ENCODE data around the gene SAPCD2. TPM values are rescaled to one million over a fixed set of nuclear protein-coding genes. Genes with fewer than 3 reads are reported as not detected.
"Not testable (repeated sequence)": the region's sequence is repeated elsewhere in the genome, so short reads cannot be mapped to it uniquely, and the experiment has no call there.

The SAPCD2 gene
- total and polyA plus RNA-seq, 4 donors = 5.0 to 19.0 (median 15.5) TPM

- Histone ChIP-seq H3K9me3 (ENCODE audit: control insufficient read depth, insufficient read depth, low read length) (no peaks in the 10 kb centered on the region), H3K4me1 (ENCODE audit: control insufficient read depth, insufficient read depth, low read length) (peaks cover 25% of the 10 kb centered on the region), H3K27ac (ENCODE audit: low read depth, low read length) (no peak overlapping the region), H3K27me3 (ENCODE audit: control insufficient read depth, insufficient read depth, low read length) (no peaks in the 10 kb centered on the region), H3K4me3 (ENCODE audit: low read depth, low read length) (no peak overlapping the region), H3K36me3 (ENCODE audit: control insufficient read depth, insufficient read depth, low read length) (peaks cover 34% of the 10 kb centered on the region)
- 64% methylated on average over 10 of the region's 15 CpGs for WGBS (ENCODE audit: insufficient coverage)
- DNase-seq (ENCODE audit: low read depth in 4 of 6, low spot score in 6 of 6) = no peak
Measured at GRCh38 chr9:137034039-137034708, 36.2 kb downstream of the SAPCD2 start.

GRCh38 chr9:137033481-137033880 is 36.9 kb downstream of the SAPCD2 start:
- peaks cover 27% of the 10 kb centered on the region for H3K36me3 ChIP-seq (ENCODE audit: control insufficient read depth, insufficient read depth, low read length)
- not testable (repeated sequence) for H3K27me3 ChIP-seq (ENCODE audit: control insufficient read depth, insufficient read depth, low read length); H3K4me3 ChIP-seq (ENCODE audit: low read depth, low read length); DNase-seq (ENCODE audit: low read depth in 4 of 6, low spot score in 6 of 6); H3K9me3 ChIP-seq (ENCODE audit: control insufficient read depth, insufficient read depth, low read length); H3K27ac ChIP-seq (ENCODE audit: low read depth, low read length)
- WGBS (ENCODE audit: insufficient coverage) = 97% methylated on average over 5 of the region's 5 CpGs
- H3K4me1 ChIP-seq (ENCODE audit: control insufficient read depth, insufficient read depth, low read length) = peaks cover 32% of the 10 kb centered on the region

GRCh38 chr9:137032858-137033257 is 37.5 kb downstream of the SAPCD2 start:
- no peaks in the 10 kb centered on the region for H3K27me3 ChIP-seq (ENCODE audit: control insufficient read depth, insufficient read depth, low read length)
- H3K4me1 ChIP-seq (ENCODE audit: control insufficient read depth, insufficient read depth, low read length) = peaks cover 33% of the 10 kb centered on the region
- H3K27ac ChIP-seq (ENCODE audit: low read depth, low read length) = no peak overlapping the region
- peaks cover 23% of the 10 kb centered on the region for H3K36me3 ChIP-seq (ENCODE audit: control insufficient read depth, insufficient read depth, low read length)
- 80% methylated on average over 8 of the region's 10 CpGs for WGBS (ENCODE audit: insufficient coverage)
- no peaks in the 10 kb centered on the region for H3K9me3 ChIP-seq (ENCODE audit: control insufficient read depth, insufficient read depth, low read length)
- H3K4me3 ChIP-seq (ENCODE audit: low read depth, low read length) = no peak overlapping the region
- no peak for DNase-seq (ENCODE audit: low read depth in 4 of 6, low spot score in 6 of 6)

- DNase-seq (ENCODE audit: low read depth in 4 of 6, low spot score in 6 of 6) = no peak
- H3K36me3 ChIP-seq (ENCODE audit: control insufficient read depth, insufficient read depth, low read length) = peaks cover 15% of the 10 kb centered on the region
- peaks cover 39% of the 10 kb centered on the region for H3K4me1 ChIP-seq (ENCODE audit: control insufficient read depth, insufficient read depth, low read length)
- H3K4me3 ChIP-seq (ENCODE audit: low read depth, low read length) = no peak within 1 kb of the TSS
- 58% methylated on average over 16 of the region's 16 CpGs for WGBS (ENCODE audit: insufficient coverage)
- H3K9me3 ChIP-seq (ENCODE audit: control insufficient read depth, insufficient read depth, low read length) = no peaks in the 10 kb centered on the region
- H3K27ac ChIP-seq (ENCODE audit: low read depth, low read length) = no peak within 1 kb of the TSS
- H3K27me3 ChIP-seq (ENCODE audit: control insufficient read depth, insufficient read depth, low read length) = no peaks in the 10 kb centered on the region
Measured at GRCh38 chr9:137031904-137032640, 38.3 kb downstream of the SAPCD2 start, which contains the start of gene FUT7. TSS of gene FUT7 (minus strand) at chr9:137032088. CDS start at chr9:137031991, 97 bp downstream.

GRCh38 chr9:137030538-137031527 is 39.5 kb downstream of the SAPCD2 start:
- DNase-seq (ENCODE audit: low read depth in 4 of 6, low spot score in 6 of 6) = no peak
- H3K4me3 ChIP-seq (ENCODE audit: low read depth, low read length) = no peak overlapping the region
- H3K27ac ChIP-seq (ENCODE audit: low read depth, low read length) = no peak overlapping the region
- peaks cover 9% of the 10 kb centered on the region for H3K36me3 ChIP-seq (ENCODE audit: control insufficient read depth, insufficient read depth, low read length)
- peaks cover 51% of the 10 kb centered on the region for H3K4me1 ChIP-seq (ENCODE audit: control insufficient read depth, insufficient read depth, low read length)
- H3K27me3 ChIP-seq (ENCODE audit: control insufficient read depth, insufficient read depth, low read length) = no peaks in the 10 kb centered on the region
- H3K9me3 ChIP-seq (ENCODE audit: control insufficient read depth, insufficient read depth, low read length) = no peaks in the 10 kb centered on the region
- WGBS (ENCODE audit: insufficient coverage) = 86% methylated on average over 64 of the region's 65 CpGs

GRCh38 chr9:137030006-137030405 is 40.4 kb downstream of the SAPCD2 start:
- Histone ChIP-seq H3K27ac (ENCODE audit: low read depth, low read length) (no peak overlapping the region), H3K4me3 (ENCODE audit: low read depth, low read length) (no peak overlapping the region), H3K27me3 (ENCODE audit: control insufficient read depth, insufficient read depth, low read length) (no peaks in the 10 kb centered on the region), H3K36me3 (ENCODE audit: control insufficient read depth, insufficient read depth, low read length) (peaks cover 18% of the 10 kb centered on the region), H3K9me3 (ENCODE audit: control insufficient read depth, insufficient read depth, low read length) (no peaks in the 10 kb centered on the region), H3K4me1 (ENCODE audit: control insufficient read depth, insufficient read depth, low read length) (peaks cover 52% of the 10 kb centered on the region)
- 79% methylated on average over 15 of the region's 15 CpGs for WGBS (ENCODE audit: insufficient coverage)
- DNase-seq (ENCODE audit: low read depth in 4 of 6, low spot score in 6 of 6) = no peak

GRCh38 chr9:137029058-137029936 is 41.1 kb downstream of the SAPCD2 start:
- H3K36me3 ChIP-seq (ENCODE audit: control insufficient read depth, insufficient read depth, low read length) = peaks cover 22% of the 10 kb centered on the region
- H3K4me1 ChIP-seq (ENCODE audit: control insufficient read depth, insufficient read depth, low read length) = peaks cover 51% of the 10 kb centered on the region
- no peaks in the 10 kb centered on the region for H3K27me3 ChIP-seq (ENCODE audit: control insufficient read depth, insufficient read depth, low read length)
- DNase-seq (ENCODE audit: low read depth in 4 of 6, low spot score in 6 of 6) = peak in 2 of 6 donors; percentile 64 to 74
- peak overlapping the region; percentile 46 for H3K4me3 ChIP-seq (ENCODE audit: low read depth, low read length)
- H3K9me3 ChIP-seq (ENCODE audit: control insufficient read depth, insufficient read depth, low read length) = no peaks in the 10 kb centered on the region
- H3K27ac ChIP-seq (ENCODE audit: low read depth, low read length) = peak overlapping the region; percentile 40
- 23% methylated on average over 11 of the region's 19 CpGs for WGBS (ENCODE audit: insufficient coverage)

- H3K4me1 ChIP-seq (ENCODE audit: control insufficient read depth, insufficient read depth, low read length) = peaks cover 59% of the 10 kb centered on the region
- under 1% methylated on average over 96 of the region's 98 CpGs for WGBS (ENCODE audit: insufficient coverage)
- DNase-seq (ENCODE audit: low read depth in 4 of 6, low spot score in 6 of 6) = peak in 5 of 6 donors; percentile 50 to 91 (median 63)
- H3K27ac ChIP-seq (ENCODE audit: low read depth, low read length) = peak overlapping the region; percentile 67
- H3K27me3 ChIP-seq (ENCODE audit: control insufficient read depth, insufficient read depth, low read length) = no peaks in the 10 kb centered on the region
- peak overlapping the region; percentile 46 for H3K4me3 ChIP-seq (ENCODE audit: low read depth, low read length)
- H3K36me3 ChIP-seq (ENCODE audit: control insufficient read depth, insufficient read depth, low read length) = peaks cover 31% of the 10 kb centered on the region
- no peaks in the 10 kb centered on the region for H3K9me3 ChIP-seq (ENCODE audit: control insufficient read depth, insufficient read depth, low read length)
Measured at GRCh38 chr9:137028263-137029057, 41.9 kb downstream of the SAPCD2 start.

Measured in spinal cord (tissue), 10 donors.